WTC11 (cell line): Measurements from ENCODE around the gene NAA40. TPM values are rescaled to one million over a fixed set of nuclear protein-coding genes. Genes with fewer than 3 reads are reported as not detected.

Source experiments
- ATAC-seq: fragments of 200-7000 bp; cut with Tn5 transposase; 2 replicates; pipeline ENCODE4 v1.10.0; 2021; ENCODE audit warnings: mild to moderate bottlenecking, moderate library complexity
- CTCF ChIA-PET: fragments of 300-600 bp; sonication (Branson Sonifier 250); formaldehyde crosslinking; loops from one replicate; lab custom pipeline; 2021; ENCODE audit warnings: antibody characterized with exemption; lab: Charles Lee
- POLR2A ChIA-PET: fragments of 350-600 bp; sonication (Branson Sonifier 250); formaldehyde crosslinking; loops from one replicate; lab custom pipeline; 2021; ENCODE audit warnings: antibody characterized with exemption; lab: Charles Lee
- DNase-seq: peaks from one replicate; pipeline ENCODE4 v3.0.0; 2021; ENCODE audit warnings: low spot score
- H3K27ac Mint-ChIP-seq: 2 replicates; pipeline ENCODE4 v1.8.0; 2021; ENCODE audit warnings: mixed read lengths
- H3K27me3 Mint-ChIP-seq: 2 replicates; pipeline ENCODE4 v1.8.0; 2021; ENCODE audit warnings: low read depth, mild to moderate bottlenecking, moderate library complexity, mixed read lengths
- H3K36me3 Mint-ChIP-seq: 2 replicates; pipeline ENCODE4 v1.8.0; 2021; ENCODE audit warnings: mixed read lengths
- H3K4me1 Mint-ChIP-seq: 2 replicates; pipeline ENCODE4 v1.8.0; 2022; ENCODE audit warnings: mixed read lengths
- H3K4me3 Mint-ChIP-seq: 2 replicates; pipeline ENCODE4 v1.8.0; 2021; ENCODE audit warnings: mild to moderate bottlenecking, moderate library complexity, mixed read lengths
- H3K9me3 Mint-ChIP-seq: 2 replicates; pipeline ENCODE4 v1.8.0; 2021; ENCODE audit warnings: mixed read lengths
- CREB1 ChIP-seq: sonication (generic); formaldehyde crosslinking; IDR thresholded peaks from 2 replicates; pipeline ENCODE4 v1.8.0; 2023; ENCODE audit warnings: mild to moderate bottlenecking, missing genetic modification reagents
- ELF4 ChIP-seq: sonication (generic); formaldehyde crosslinking; IDR thresholded peaks from 2 replicates; pipeline ENCODE4 v1.8.1; 2022; ENCODE audit warnings: low read depth, mild to moderate bottlenecking, moderate library complexity, missing genetic modification reagents
- EMX1 ChIP-seq: fragments of 250-450 bp; sonication (Bioruptor Pico); IDR thresholded peaks from 2 replicates; pipeline ENCODE4 v1.8.0; 2021; ENCODE audit warnings: mild to moderate bottlenecking
- FOXJ3 ChIP-seq: sonication (generic); formaldehyde crosslinking; IDR thresholded peaks from 2 replicates; pipeline ENCODE4 v1.9.0; 2021; ENCODE audit warnings: missing genetic modification reagents, mild to moderate bottlenecking, borderline replicate concordance
- MXD4 ChIP-seq: fragments of 250-450 bp; sonication (Bioruptor Pico); IDR thresholded peaks from 2 replicates; pipeline ENCODE4 v1.8.0; 2021; ENCODE audit warnings: mild to moderate bottlenecking, moderate library complexity, borderline replicate concordance
- MYBL2 ChIP-seq: sonication (generic); formaldehyde crosslinking; IDR thresholded peaks from 2 replicates; pipeline ENCODE4 v1.8.1; 2023; ENCODE audit warnings: mild to moderate bottlenecking, moderate library complexity, missing genetic modification reagents
- NR3C1 ChIP-seq: sonication (generic); formaldehyde crosslinking; conservative IDR thresholded peaks from 2 replicates; pipeline ENCODE4 v1.8.1; 2023; ENCODE audit warnings: low read depth, mild to moderate bottlenecking, missing genetic modification reagents
- RELA ChIP-seq: sonication (generic); formaldehyde crosslinking; IDR thresholded peaks from 2 replicates; pipeline ENCODE4 v1.8.1; 2022; ENCODE audit warnings: missing genetic modification reagents, mild to moderate bottlenecking, borderline replicate concordance
- SMAD3 ChIP-seq: sonication (generic); formaldehyde crosslinking; IDR thresholded peaks from 2 replicates; pipeline ENCODE4 v1.8.0; 2022; ENCODE audit warnings: missing genetic modification reagents, mild to moderate bottlenecking, borderline replicate concordance
- ZNF121 ChIP-seq: sonication (generic); formaldehyde crosslinking; IDR thresholded peaks from 2 replicates; pipeline ENCODE4 v1.8.0; 2023; ENCODE audit warnings: missing genetic modification reagents
- ZNF317 ChIP-seq: sonication (generic); formaldehyde crosslinking; IDR thresholded peaks from 2 replicates; pipeline ENCODE4 v1.8.1; 2023; ENCODE audit warnings: low read depth, mild to moderate bottlenecking, moderate library complexity, missing genetic modification reagents, borderline replicate concordance
- total RNA-seq: library from RNA; stranded (reverse); gene quantifications from 3 replicates; pipeline ENCODE4 v1.2.3, GENCODE V29; 2021
- TF ChIP-seq, protein P1 (sequence below): sonication (generic); formaldehyde crosslinking; IDR thresholded peaks from 2 replicates; pipeline ENCODE4 v1.8.0; 2022; ENCODE audit warnings: missing genetic modification reagents
- TF ChIP-seq, protein P2 (sequence below): sonication (generic); formaldehyde crosslinking; IDR thresholded peaks from 2 replicates; pipeline ENCODE4 v1.8.1; 2023; ENCODE audit warnings: mild to moderate bottlenecking, missing genetic modification reagents, moderate library complexity
- TF ChIP-seq, protein P3 (sequence below): fragments of 250-450 bp; sonication (Bioruptor Pico); IDR thresholded peaks from 2 replicates; pipeline ENCODE4 v1.8.0; 2021; ENCODE audit warnings: mild to moderate bottlenecking
- TF ChIP-seq, protein P4 (sequence below): sonication (generic); formaldehyde crosslinking; IDR thresholded peaks from 2 replicates; pipeline ENCODE4 v1.8.1; 2023; ENCODE audit warnings: mild to moderate bottlenecking, missing genetic modification reagents, moderate library complexity
- TF ChIP-seq, protein P5 (sequence below): sonication (generic); formaldehyde crosslinking; conservative IDR thresholded peaks from 2 replicates; pipeline ENCODE4 v1.8.1; 2023; ENCODE audit warnings: mild to moderate bottlenecking, low read depth, missing genetic modification reagents, moderate library complexity
- TF ChIP-seq, protein P6 (sequence below): fragments of 200-600 bp; IDR thresholded peaks from 2 replicates; pipeline ENCODE4 v1.8.0; 2022; ENCODE audit warnings: antibody characterized with exemption

The NAA40 gene
- total RNA-seq, 1 experiment from 2014 or later, result 31.8 TPM

DNA sequence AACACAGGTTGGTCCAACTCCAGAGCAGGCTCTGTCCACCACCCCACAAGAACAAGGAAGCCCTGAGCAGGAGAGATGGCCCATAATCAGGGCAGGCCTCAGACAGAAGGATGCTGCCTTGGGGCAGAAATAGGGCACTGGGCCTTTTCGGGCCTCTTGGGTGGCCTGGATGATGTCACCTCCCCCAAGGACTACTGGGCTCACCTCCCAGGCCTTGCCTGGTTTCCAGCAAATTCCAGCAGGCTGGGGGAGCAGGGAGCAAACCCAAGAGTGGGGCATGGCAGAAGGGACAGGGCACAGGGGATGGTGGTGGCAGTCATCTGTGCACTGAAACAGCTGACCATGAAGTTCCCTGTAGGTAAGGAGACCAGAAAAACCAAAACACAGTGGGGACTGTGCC, 5.3 kb upstream of the NAA40 start:
- CTCF ChIA-PET, result interaction anchor here (0.9 to 3.1 kb wide), 4 partner anchors 14 to 166 kb away, joined by 3 to 103 read pairs (median 16); partner anchors contain the start of genes MARK2 and RCOR2
- ATAC-seq (no peak), DNase-seq (no peak)
- Mint-ChIP-seq H3K27ac (no peak overlapping the region), H3K36me3 (no peaks in the 10 kb centered on the region), H3K27me3 (peaks cover 32% of the 10 kb centered on the region), H3K9me3 (no peaks in the 10 kb centered on the region), H3K4me1 (peaks cover 12% of the 10 kb centered on the region), H3K4me3 (no peak overlapping the region)
- TF ChIP-seq SMAD3 (CRISPR knock-in tag) (no peak), FOXJ3 (CRISPR knock-in tag) (no peak), ZNF121 (CRISPR knock-in tag) (no peak), EMX1 (CRISPR knock-in tag) (no peak), NR3C1 (CRISPR knock-in tag) (no peak), MYBL2 (CRISPR knock-in tag) (no peak), ELF4 (CRISPR knock-in tag) (no peak), MXD4 (no peak), RELA (CRISPR knock-in tag) (no peak), ZNF317 (no peak), CREB1 (CRISPR knock-in tag) (no peak)
- TF ChIP-seq, protein P1, sequence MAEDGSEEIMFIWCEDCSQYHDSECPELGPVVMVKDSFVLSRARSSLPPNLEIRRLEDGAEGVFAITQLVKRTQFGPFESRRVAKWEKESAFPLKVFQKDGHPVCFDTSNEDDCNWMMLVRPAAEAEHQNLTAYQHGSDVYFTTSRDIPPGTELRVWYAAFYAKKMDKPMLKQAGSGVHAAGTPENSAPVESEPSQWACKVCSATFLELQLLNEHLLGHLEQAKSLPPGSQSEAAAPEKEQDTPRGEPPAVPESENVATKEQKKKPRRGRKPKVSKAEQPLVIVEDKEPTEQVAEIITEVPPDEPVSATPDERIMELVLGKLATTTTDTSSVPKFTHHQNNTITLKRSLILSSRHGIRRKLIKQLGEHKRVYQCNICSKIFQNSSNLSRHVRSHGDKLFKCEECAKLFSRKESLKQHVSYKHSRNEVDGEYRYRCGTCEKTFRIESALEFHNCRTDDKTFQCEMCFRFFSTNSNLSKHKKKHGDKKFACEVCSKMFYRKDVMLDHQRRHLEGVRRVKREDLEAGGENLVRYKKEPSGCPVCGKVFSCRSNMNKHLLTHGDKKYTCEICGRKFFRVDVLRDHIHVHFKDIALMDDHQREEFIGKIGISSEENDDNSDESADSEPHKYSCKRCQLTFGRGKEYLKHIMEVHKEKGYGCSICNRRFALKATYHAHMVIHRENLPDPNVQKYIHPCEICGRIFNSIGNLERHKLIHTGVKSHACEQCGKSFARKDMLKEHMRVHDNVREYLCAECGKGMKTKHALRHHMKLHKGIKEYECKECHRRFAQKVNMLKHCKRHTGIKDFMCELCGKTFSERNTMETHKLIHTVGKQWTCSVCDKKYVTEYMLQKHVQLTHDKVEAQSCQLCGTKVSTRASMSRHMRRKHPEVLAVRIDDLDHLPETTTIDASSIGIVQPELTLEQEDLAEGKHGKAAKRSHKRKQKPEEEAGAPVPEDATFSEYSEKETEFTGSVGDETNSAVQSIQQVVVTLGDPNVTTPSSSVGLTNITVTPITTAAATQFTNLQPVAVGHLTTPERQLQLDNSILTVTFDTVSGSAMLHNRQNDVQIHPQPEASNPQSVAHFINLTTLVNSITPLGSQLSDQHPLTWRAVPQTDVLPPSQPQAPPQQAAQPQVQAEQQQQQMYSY (CRISPR knock-in tag), result no peak
- TF ChIP-seq, protein P2, sequence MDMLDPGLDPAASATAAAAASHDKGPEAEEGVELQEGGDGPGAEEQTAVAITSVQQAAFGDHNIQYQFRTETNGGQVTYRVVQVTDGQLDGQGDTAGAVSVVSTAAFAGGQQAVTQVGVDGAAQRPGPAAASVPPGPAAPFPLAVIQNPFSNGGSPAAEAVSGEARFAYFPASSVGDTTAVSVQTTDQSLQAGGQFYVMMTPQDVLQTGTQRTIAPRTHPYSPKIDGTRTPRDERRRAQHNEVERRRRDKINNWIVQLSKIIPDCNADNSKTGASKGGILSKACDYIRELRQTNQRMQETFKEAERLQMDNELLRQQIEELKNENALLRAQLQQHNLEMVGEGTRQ (CRISPR knock-in tag), result no peak
- TF ChIP-seq, protein P3, sequence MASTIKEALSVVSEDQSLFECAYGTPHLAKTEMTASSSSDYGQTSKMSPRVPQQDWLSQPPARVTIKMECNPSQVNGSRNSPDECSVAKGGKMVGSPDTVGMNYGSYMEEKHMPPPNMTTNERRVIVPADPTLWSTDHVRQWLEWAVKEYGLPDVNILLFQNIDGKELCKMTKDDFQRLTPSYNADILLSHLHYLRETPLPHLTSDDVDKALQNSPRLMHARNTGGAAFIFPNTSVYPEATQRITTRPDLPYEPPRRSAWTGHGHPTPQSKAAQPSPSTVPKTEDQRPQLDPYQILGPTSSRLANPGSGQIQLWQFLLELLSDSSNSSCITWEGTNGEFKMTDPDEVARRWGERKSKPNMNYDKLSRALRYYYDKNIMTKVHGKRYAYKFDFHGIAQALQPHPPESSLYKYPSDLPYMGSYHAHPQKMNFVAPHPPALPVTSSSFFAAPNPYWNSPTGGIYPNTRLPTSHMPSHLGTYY, result no peak
- TF ChIP-seq, protein P4, sequence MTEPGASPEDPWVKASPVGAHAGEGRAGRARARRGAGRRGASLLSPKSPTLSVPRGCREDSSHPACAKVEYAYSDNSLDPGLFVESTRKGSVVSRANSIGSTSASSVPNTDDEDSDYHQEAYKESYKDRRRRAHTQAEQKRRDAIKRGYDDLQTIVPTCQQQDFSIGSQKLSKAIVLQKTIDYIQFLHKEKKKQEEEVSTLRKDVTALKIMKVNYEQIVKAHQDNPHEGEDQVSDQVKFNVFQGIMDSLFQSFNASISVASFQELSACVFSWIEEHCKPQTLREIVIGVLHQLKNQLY, result no peak
- TF ChIP-seq, protein P5, sequence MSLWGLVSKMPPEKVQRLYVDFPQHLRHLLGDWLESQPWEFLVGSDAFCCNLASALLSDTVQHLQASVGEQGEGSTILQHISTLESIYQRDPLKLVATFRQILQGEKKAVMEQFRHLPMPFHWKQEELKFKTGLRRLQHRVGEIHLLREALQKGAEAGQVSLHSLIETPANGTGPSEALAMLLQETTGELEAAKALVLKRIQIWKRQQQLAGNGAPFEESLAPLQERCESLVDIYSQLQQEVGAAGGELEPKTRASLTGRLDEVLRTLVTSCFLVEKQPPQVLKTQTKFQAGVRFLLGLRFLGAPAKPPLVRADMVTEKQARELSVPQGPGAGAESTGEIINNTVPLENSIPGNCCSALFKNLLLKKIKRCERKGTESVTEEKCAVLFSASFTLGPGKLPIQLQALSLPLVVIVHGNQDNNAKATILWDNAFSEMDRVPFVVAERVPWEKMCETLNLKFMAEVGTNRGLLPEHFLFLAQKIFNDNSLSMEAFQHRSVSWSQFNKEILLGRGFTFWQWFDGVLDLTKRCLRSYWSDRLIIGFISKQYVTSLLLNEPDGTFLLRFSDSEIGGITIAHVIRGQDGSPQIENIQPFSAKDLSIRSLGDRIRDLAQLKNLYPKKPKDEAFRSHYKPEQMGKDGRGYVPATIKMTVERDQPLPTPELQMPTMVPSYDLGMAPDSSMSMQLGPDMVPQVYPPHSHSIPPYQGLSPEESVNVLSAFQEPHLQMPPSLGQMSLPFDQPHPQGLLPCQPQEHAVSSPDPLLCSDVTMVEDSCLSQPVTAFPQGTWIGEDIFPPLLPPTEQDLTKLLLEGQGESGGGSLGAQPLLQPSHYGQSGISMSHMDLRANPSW, result no peak
- TF ChIP-seq, protein P6, sequence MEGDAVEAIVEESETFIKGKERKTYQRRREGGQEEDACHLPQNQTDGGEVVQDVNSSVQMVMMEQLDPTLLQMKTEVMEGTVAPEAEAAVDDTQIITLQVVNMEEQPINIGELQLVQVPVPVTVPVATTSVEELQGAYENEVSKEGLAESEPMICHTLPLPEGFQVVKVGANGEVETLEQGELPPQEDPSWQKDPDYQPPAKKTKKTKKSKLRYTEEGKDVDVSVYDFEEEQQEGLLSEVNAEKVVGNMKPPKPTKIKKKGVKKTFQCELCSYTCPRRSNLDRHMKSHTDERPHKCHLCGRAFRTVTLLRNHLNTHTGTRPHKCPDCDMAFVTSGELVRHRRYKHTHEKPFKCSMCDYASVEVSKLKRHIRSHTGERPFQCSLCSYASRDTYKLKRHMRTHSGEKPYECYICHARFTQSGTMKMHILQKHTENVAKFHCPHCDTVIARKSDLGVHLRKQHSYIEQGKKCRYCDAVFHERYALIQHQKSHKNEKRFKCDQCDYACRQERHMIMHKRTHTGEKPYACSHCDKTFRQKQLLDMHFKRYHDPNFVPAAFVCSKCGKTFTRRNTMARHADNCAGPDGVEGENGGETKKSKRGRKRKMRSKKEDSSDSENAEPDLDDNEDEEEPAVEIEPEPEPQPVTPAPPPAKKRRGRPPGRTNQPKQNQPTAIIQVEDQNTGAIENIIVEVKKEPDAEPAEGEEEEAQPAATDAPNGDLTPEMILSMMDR, result no peak
- POLR2A ChIA-PET, result no interaction called here
